Subcutaneous abdominal adipose tissue (tissue), 5 donors: ENCODE results near the gene ZBTB47.

Experiments used
- H3K27ac ChIP-seq: one replicate; pipeline ENCODE4 v1.7.0; 2013; ENCODE audit warnings: low read depth, mild to moderate bottlenecking, inconsistent platforms, low read length, moderate library complexity
- H3K27me3 ChIP-seq, 5 donors: one replicate each; pipeline ENCODE4 v1.7.0; 2013; ENCODE audit warnings: low read length in 5 of 5, inconsistent platforms in 1 of 5; ENCODE audit not compliant: control insufficient read depth in 5 of 5, insufficient read depth in 4 of 5
- H3K36me3 ChIP-seq, 5 donors: one replicate each; pipeline ENCODE4 v1.7.0; 2013; ENCODE audit warnings: low read length in 5 of 5; ENCODE audit not compliant: control insufficient read depth in 5 of 5, insufficient read depth in 5 of 5
- H3K4me1 ChIP-seq, 5 donors: one replicate each; pipeline ENCODE4 v1.7.0; 2013; ENCODE audit warnings: low read length in 5 of 5, mild to moderate bottlenecking in 3 of 5, moderate library complexity in 1 of 5; ENCODE audit not compliant: control insufficient read depth in 5 of 5, insufficient read depth in 5 of 5
- H3K4me3 ChIP-seq, 5 donors: one replicate each; pipeline ENCODE4 v1.7.0; 2013; ENCODE audit warnings: low read length in 5 of 5, low read depth in 1 of 5
- H3K9ac ChIP-seq, 5 donors: one replicate each; pipeline ENCODE4 v1.7.0; 2013; ENCODE audit warnings: low read length in 5 of 5, mild to moderate bottlenecking in 4 of 5, moderate library complexity in 3 of 5
- H3K9me3 ChIP-seq, 5 donors: one replicate each; pipeline ENCODE4 v1.7.0; 2013; ENCODE audit warnings: low read length in 5 of 5; ENCODE audit not compliant: control insufficient read depth in 5 of 5
- donor health status: healthy.
- donor health status: healthy.
- donor health status: healthy.
- donor health status: healthy.
- donor health status: healthy.

ZBTB47 gene

DNA sequence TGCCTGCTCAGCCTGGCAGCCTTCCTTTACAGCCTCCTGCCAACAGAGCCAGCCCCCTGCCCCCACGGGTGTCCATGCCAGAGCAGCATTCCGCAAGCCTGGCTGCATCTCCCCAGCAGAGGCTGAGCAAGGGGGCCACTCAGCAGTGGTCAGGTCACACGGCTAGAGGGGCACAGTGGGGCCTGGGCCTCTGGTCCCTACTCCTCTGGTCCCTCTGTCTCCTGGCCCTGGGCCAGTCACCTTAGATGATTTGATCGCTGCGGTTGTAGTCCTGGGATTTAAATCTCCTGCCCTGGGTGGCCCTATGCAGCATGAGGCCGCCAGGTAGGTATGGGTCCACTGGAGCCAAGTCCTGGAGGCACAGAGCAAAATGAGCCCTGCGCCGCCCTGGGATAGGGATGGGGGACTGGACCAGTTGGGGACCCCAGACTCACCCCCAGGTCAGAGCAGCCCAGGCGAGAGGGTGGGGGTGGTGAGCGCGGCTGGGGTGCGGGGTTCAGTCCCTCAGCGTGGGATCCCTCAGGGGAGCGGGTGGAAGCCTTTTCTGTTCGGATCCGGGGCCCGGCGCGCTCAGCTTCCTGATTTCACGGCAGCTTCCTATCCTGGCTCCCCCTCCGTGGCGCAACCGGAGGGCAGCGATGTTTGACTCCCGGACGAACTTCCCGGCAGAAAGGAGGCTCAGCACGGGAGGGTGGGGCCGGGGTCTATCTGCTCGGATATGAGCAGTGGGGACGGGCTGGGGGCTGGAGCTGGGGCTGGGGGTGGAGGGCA, at the start of gene ZBTB47:
Gene ZBTB47 (plus strand): TSS at position 138 of the 771 bp plus-strand sequence. CDS start 4,659 bp downstream, outside the sequence.
- Histone ChIP-seq H3K9ac (peak within 1 kb of the TSS; percentile 17 to 88 (median 87)), H3K27ac (peak within 1 kb of the TSS; percentile 83), H3K4me3 (peak within 1 kb of the TSS; percentile 72 to 79 (median 77)), H3K4me1 (peaks cover 6 to 47% (median 42%) of the 10 kb centered on the region in 5 donors), H3K27me3 (no peaks in the 10 kb centered on the region), H3K36me3 (peaks cover 5 to 30% (median 13%) of the 10 kb centered on the region in 5 donors), H3K9me3 (no peaks in the 10 kb centered on the region)

GRCh38 chr3:42605546-42606173, 47.8 kb upstream of the ZBTB47 start:
- Histone ChIP-seq H3K27me3 (no peaks in the 10 kb centered on the region), H3K9ac (no peak overlapping the region), H3K4me3 (no peak overlapping the region), H3K9me3 (no peaks in the 10 kb centered on the region), H3K36me3 (peaks cover 2 to 9% (median 6%) of the 10 kb centered on the region in 5 donors), H3K27ac (no peak overlapping the region), H3K4me1 (peaks cover 0 to 40% (median 31%) of the 10 kb centered on the region in 5 donors)

DNA sequence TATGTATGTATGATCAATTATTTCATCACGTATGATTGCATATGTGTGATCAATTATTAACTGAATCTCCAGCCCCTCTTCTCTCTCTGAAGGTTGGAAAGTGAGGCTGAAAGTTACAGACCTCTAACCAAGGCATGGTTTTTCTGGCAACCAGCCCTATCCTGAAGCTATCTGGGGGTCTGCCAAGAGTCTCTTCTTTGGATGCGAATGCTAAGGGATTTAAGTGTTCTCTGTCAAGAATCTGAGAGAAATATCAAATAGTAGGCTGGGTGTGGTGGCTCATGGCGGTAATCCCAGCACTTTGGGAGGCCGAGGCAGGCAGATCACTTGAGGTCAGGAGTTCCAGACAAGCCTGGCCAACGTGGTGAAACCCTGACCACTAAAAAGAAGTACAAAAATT, 44.9 kb upstream of the ZBTB47 start:
- Histone ChIP-seq H3K9ac (no peak overlapping the region), H3K27me3 (no peaks in the 10 kb centered on the region), H3K9me3 (no peaks in the 10 kb centered on the region), H3K4me1 (peaks cover 0 to 42% (median 17%) of the 10 kb centered on the region in 5 donors), H3K4me3 (no peak overlapping the region), H3K27ac (no peak overlapping the region), H3K36me3 (peaks cover 2 to 14% (median 4%) of the 10 kb centered on the region in 5 donors)

DNA sequence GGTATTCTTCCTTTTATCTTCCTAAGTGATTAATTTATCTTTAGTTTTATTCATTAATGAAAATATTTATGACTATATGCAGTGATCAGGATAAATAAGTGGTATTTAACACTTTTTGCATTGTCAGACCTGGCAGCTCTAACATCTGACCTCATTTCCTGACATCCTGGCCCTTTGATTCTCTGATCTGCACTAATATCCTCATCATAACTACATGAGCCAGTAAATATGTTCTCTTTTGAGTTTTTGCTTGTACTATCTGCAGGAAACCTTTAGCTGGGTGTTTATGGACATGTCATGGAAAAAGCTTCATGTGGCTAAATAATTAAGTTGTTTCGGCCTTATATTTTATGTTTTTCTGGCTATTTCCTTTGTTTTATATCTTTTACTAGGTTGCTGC, 42.5 kb upstream of the ZBTB47 start:
- H3K4me3 ChIP-seq = no peak overlapping the region
- H3K27me3 ChIP-seq = no peaks in the 10 kb centered on the region
- H3K36me3 ChIP-seq = peaks cover 0 to 14% (median 4%) of the 10 kb centered on the region in 5 donors
- H3K9me3 ChIP-seq = no peaks in the 10 kb centered on the region
- peaks cover 1 to 38% (median 18%) of the 10 kb centered on the region in 5 donors for H3K4me1 ChIP-seq
- peak overlapping the region; percentile 3 for H3K27ac ChIP-seq
- H3K9ac ChIP-seq = no peak overlapping the region

DNA sequence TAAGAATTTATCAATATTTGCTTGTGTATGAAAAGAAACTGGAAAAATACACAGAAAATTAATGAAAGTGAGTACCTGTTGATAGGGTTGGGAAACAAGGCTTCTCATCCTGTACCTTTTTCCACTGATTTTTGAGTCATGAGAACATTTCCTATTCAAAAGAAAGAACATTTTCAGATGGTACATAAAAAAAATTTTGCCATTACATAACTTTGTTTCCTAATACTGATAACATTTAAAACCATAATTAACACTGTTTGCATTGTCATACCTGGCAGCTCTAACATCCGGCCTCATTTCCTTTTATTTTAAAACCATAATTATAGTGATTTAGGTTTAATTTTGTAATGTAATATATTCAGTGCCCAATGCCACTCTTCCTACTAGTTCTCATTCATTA, 41.3 kb upstream of the ZBTB47 start:
- H3K9me3 ChIP-seq = no peaks in the 10 kb centered on the region
- H3K4me1 ChIP-seq = peaks cover 1 to 38% (median 18%) of the 10 kb centered on the region in 5 donors
- peak overlapping the region; percentile 13 for H3K27ac ChIP-seq
- no peak overlapping the region for H3K4me3 ChIP-seq
- peaks cover 0 to 10% (median 2%) of the 10 kb centered on the region in 5 donors for H3K36me3 ChIP-seq
- no peak overlapping the region for H3K9ac ChIP-seq
- no peaks in the 10 kb centered on the region for H3K27me3 ChIP-seq

- Histone ChIP-seq H3K27me3 (no peaks in the 10 kb centered on the region), H3K27ac (no peak overlapping the region), H3K4me3 (no peak overlapping the region), H3K9ac (no peak overlapping the region), H3K9me3 (no peaks in the 10 kb centered on the region), H3K4me1 (peaks cover 1 to 38% (median 18%) of the 10 kb centered on the region in 5 donors), H3K36me3 (peaks cover 0 to 10% (median 2%) of the 10 kb centered on the region in 5 donors)
Observed at GRCh38 chr3:42612928-42613327, 40.6 kb upstream of the ZBTB47 start.

DNA sequence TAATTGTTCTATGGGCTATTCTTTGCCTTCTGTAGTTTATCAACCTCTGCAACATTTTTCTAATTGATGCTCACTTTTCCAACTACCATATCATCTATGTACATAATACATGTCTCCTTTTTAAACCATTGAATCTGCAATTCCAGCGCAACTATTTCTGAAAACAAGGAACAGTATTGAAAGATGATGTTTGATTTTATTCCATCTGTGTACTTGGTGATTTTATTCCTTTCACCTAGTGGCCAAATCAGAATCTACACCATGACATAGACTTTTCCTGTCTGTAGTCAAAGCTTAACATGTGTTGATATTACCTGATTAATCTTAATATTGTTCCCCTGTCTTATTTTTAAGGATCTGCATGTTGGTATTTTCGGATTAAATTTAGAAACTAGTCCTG, 40.0 kb upstream of the ZBTB47 start:
- peaks cover 0 to 9% (median under 1%) of the 10 kb centered on the region in 5 donors for H3K36me3 ChIP-seq
- no peak overlapping the region for H3K27ac ChIP-seq
- no peak overlapping the region for H3K4me3 ChIP-seq
- peaks cover 1 to 34% (median 14%) of the 10 kb centered on the region in 5 donors for H3K4me1 ChIP-seq
- no peaks in the 10 kb centered on the region for H3K27me3 ChIP-seq
- no peaks in the 10 kb centered on the region for H3K9me3 ChIP-seq
- H3K9ac ChIP-seq = no peak overlapping the region

DNA sequence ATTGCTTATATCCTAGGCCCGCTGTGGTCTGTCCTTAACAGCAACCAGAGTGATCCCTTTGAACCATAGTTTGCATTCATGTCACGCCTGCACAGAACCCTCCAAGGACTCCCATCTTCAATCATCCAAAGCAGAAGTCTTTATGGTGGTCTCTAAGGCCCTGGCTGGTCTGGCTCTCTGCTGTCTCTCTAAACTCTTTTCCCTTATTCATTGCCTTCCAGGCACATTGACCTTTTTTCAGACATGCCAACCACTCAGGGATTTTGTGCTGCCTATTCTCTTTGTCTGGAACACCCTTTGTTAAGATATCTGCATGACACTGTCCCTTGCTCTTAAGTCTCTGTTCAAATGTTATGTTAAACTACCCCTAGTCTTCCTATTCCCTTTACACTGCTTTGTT, 21.9 kb upstream of the ZBTB47 start:
- Histone ChIP-seq H3K36me3 (peaks cover 57 to 69% (median 61%) of the 10 kb centered on the region in 5 donors), H3K4me3 (no peak overlapping the region), H3K4me1 (no peaks in the 10 kb centered on the region), H3K9me3 (no peaks in the 10 kb centered on the region), H3K27me3 (no peaks in the 10 kb centered on the region), H3K9ac (no peak overlapping the region), H3K27ac (no peak overlapping the region)

- Histone ChIP-seq H3K27me3 (no peaks in the 10 kb centered on the region), H3K9ac (no peak overlapping the region), H3K27ac (no peak overlapping the region), H3K9me3 (no peaks in the 10 kb centered on the region), H3K4me1 (no peaks in the 10 kb centered on the region), H3K4me3 (no peak overlapping the region), H3K36me3 (peaks cover 61 to 74% (median 66%) of the 10 kb centered on the region in 5 donors)
Observed at GRCh38 chr3:42632146-42632545, 21.4 kb upstream of the ZBTB47 start.

DNA sequence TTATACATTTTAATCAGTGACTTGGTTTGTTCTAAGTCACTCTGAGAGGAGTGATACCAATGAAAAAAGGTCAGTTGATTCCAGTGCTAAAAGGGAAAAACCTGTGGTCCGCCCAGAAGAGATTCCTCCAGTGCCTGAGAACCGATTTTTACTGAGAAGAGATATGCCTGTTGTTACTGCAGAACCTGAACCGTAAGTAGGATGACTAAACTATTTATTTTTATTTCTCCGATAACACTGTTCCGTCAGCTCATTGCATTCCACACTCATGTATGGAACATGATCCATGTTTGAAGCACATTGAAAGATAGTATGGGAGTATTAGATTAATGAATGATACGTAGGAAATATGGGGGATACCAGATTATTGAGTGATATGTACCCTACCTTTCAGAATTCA, 20.0 kb upstream of the ZBTB47 start:
- peaks cover 71 to 85% (median 77%) of the 10 kb centered on the region in 5 donors for H3K36me3 ChIP-seq
- H3K4me3 ChIP-seq = no peak overlapping the region
- no peak overlapping the region for H3K27ac ChIP-seq
- no peaks in the 10 kb centered on the region for H3K9me3 ChIP-seq
- no peak overlapping the region for H3K9ac ChIP-seq
- no peaks in the 10 kb centered on the region for H3K27me3 ChIP-seq
- H3K4me1 ChIP-seq = no peaks in the 10 kb centered on the region
